HG03565 (cell line): Measurements from ENCODE around the gene LRRC75B.

ENCODE experiments used
- ATAC-seq: cut with Tn5 transposase; IDR thresholded peaks from one replicate; pipeline ENCODE4 v1.9.1; 2021; ENCODE audit warnings: mild to moderate bottlenecking, moderate library complexity; ENCODE audit not compliant: unreplicated experiment

Gene LRRC75B

GRCh38 chr22:24587948-24588347 lies 4.9 kb downstream of the LRRC75B start:
- no peak for ATAC-seq

DNA sequence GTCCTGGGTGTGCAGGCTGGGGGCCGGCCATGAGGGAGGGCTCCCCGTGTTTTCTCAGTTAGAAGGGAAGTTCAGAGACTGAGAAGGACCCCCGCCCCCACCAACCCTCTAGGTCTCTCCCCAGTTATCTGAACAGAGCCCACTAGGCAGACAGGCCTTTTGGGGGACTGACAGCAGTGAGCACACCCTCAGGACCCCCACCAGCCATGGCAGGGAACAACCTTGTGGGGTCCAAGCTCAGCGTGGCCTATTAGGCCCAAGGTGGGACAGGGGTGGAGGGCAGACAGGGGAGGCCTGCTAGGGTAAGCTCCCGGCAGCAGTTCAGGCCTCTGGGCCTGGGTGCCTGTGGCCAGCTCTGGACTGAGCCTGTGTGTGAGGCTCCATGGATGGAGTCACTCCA lies 5.6 kb downstream of the LRRC75B start:
- ATAC-seq, result no peak

- ATAC-seq, result no peak
These were observed 6.8 kb downstream of the LRRC75B start for GRCh38 chr22:24585927-24586546.

DNA sequence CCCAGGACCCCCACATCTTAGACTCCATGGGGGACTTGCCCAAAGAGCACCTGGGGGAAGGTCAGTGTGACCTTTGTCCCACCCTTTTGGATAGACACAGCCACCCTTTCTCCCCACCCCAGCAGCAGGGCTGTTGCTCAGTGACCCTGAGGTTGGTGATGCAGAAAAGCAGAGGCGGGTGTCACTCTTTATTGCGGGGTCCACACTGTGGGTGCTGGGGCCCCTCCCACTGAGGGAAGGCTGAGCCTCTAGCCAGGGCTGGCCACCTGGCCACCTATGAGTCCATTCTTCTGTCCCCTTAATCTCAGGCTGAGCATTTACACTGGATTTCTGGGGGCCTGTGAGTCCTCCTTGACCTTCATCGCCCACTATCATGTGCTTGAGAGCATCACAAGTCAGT lies 7.4 kb downstream of the LRRC75B start:
- ATAC-seq, result no peak

DNA sequence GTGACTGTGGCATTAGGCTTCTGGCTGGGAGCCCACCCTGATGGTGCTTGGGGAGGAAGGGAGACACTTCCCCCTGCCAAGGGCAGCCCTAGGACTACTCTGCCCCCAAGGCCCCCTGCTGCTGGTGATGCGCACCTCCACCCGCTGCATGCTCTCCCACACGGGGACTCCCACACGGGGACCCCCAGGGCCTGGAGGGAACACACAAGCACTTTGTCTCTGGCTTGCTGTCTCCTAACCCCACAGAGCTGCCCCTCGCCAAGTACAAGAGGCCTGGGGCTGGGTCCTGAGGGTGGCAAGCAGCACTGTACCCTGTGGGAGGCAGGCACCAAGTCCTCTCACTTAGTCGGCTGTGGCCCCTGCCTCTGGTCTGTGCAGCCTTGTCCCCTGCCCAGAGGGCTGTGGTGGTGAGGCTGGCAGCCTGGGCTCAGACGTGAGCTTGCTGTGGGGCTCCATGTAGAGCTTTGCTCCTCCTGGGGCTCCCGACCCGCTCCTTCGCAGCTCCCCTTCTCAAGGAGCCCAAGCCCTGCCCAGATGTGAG lies 7.9 kb downstream of the LRRC75B start:
- no peak for ATAC-seq

DNA sequence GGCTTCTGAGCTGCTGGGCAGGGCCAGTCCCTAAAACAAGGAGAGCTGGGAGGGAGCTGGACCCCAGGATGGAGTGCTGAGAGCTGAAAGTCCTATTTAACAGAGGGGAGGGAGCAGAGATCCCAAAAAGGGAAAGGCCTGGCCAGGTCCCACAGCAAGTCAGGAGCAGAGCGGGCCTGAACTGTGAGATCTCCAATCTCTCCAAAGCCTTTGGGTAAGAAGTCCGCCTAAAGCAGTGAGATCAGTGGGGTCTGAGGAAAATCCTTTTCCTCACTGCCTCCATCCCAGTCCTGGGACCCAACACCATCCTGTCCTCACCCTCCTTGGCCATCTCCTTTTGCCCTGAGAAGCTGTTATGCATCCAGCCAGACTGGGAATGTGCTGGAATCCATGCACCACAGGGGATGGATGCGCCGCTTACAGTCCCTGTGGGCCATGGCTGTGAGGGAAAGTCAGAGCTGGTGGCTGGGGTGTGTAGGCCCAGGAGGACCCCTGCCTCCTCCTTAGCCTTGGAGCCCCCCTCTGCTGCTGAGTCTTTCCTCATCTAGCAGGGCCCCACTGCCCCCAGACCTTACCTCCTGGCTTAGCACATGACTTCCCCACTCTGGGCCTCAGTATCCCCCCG lies 8.6 kb downstream of the LRRC75B start:
- ATAC-seq, result no peak

DNA sequence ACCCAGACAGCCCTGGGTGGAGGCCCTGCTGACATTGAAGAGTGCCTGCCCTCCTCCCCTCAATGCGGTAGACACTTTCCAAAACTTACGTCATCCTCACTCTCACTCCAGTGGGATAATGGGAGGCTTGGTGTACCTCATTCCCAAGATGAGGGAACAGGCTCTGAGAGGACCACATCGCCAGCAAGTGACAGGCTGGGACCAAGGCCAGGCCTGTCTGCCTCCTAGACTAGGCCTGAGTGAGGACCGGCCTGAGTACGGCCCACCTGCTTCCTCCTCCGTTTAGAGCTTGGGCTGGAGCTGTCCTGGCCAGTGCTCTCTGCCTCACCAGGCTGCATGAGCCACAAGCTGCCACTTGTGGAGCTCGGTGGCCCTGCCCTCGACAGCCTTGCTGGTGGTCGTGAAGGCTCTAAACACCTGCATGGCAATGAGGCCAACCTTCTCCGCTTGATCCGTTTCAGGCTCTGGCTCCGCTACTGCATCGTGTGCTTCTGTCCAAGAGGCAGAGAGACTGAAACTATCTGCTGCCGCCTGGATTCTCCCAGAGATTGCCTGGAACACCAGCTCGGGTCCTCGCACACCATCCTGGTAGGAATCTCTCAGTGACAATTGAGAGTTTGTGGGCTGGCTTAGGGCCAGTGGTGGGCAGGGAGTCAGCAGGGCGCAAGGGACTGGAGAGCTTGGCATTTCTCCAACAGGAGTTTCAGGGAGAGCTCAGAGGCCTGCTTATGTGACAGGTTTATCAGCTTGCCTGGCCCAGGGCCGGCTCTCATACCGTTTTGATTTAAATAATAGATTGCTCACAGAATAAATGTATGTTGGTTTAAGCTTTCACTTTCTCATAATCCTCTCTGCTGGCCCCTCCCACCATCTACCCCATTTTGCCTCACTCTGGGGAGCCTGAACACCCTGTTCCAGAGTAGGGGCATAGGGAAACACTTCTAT lies 9.4 kb downstream of the LRRC75B start:
- no peak for ATAC-seq

GRCh38 chr22:24582056-24582814 lies 10.6 kb downstream of the LRRC75B start:
- ATAC-seq, result no peak

DNA sequence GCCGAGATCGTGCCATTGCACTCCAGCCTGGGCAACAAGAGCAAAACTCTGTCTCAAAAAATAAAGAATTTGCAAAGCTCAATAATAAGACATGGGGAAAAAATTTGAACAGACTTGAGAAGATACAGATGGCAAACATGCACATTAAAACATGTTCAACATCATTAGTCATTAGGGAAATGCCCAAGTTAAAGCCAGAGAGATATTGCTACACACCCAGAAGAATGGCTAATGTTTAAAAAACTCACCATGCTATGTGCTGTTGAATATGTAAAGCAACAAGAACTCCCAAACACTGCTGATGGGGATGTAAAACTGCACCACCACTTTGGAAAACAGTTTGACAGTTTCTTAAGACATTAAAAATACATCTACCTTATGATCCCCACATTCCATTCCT lies 12.6 kb downstream of the LRRC75B start:
- ATAC-seq, result no peak

- no peak for ATAC-seq
These were observed 13.6 kb downstream of the LRRC75B start for GRCh38 chr22:24579258-24579601.

- ATAC-seq, result no peak
These were observed 14.3 kb downstream of the LRRC75B start for GRCh38 chr22:24578355-24579257.

- no peak for ATAC-seq
These were observed 16.1 kb downstream of the LRRC75B start for GRCh38 chr22:24576778-24577177.

GRCh38 chr22:24571266-24571665 lies 21.6 kb downstream of the LRRC75B start:
- ATAC-seq, result no peak

GRCh38 chr22:24567668-24568067 lies 25.2 kb downstream of the LRRC75B start:
- no peak for ATAC-seq

GRCh38 chr22:24566899-24567511 lies 25.9 kb downstream of the LRRC75B start:
- ATAC-seq, result no peak

DNA sequence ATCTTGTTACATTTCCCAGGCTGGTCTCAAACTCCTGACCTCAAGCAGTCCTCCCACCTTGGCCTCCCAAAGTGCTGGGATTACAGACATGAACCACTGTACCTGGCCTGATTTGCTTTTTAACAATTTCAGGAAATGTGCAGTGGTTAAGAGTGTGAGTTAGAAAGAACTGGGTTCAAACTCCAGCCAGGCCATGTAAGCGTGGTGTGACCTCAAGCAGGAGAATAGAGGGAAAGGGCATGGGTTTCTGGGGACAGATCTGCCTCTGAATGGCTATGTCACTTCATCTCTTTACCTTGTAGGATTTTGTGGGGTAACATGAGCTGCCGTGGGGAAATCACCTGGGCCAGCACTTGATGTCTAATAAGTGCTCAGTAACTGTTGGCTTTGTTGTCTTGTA lies 27.8 kb downstream of the LRRC75B start:
- ATAC-seq, result no peak

DNA sequence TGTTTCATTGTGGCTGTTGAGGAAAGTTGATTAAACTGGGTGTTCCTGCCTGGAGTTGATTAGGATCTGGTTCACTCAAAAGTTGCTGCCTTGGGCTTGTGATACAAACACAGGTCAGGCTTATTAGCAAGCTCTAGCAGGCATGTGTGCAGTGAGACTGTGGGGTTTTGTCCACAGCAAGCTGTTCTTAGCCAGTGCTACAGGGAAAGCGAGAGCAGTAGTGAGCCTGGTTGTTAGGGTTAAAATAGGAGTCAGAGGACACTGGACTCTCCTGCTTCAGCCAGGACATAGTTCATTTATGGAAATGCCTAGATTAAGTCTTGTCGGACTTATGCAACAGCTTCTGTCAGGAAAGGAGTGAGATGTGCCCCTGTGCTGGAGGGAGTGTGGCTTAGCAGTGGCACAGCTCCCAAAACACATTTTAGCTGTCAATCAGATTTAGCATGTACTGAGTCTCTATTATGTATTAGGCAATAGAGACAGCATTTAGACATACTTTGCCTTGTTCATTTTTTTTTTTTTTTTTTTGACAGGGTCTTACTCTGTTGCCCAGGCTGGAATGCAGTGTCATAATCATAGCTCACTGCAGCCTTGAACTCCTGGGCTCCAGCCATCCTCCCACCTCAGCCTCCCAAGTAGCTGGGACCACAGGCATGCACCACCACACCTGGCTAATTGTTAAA lies 28.4 kb downstream of the LRRC75B start:
- ATAC-seq, result no peak

GRCh38 chr22:24563246-24563645 lies 29.6 kb downstream of the LRRC75B start:
- ATAC-seq, result no peak

DNA sequence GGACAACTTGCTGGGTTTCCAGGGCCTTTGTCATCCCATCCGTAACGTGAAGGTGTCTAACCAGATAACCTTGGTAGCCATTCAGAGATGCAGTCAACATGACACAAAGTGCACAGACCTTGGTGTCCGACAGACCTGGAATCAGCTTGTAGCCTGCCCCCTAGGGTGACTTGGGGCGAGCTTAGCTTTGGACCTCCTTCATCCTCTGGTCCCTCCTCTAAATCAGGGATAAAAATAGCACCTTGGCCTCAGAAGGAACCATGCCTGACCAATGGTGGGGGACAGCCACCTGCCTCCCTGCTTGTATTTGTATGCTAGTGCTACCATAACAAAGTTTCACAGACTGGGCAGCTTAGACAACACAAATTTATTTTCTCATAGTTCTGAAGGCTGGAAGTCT lies 33.4 kb downstream of the LRRC75B start:
- no peak for ATAC-seq
